ENCODE measurements around the gene ZNF814.
"Not testable (repeated sequence)": the region's sequence is repeated elsewhere in the genome, so short reads cannot be mapped to it uniquely, and the experiment has no call there.

ZNF814 gene

GRCh38 chr19:57907394-57907793, 18.6 kb upstream of the ZNF814 start:
- H3K4me3 ChIP-seq (replicated peaks in 1 of 2; ENCODE audit: low read depth in 2 of 2, low read length in 2 of 2) = no peak overlapping the region
- no peak for TF ChIP-seq CTCF (IDR thresholded peaks at IDR 0.05; ENCODE audit: low read depth, low read length)
- no peak for DNase-seq (ENCODE audit: low read depth in 2 of 2)

GRCh38 chr19:57905258-57905657, 16.4 kb upstream of the ZNF814 start:
- no peak for DNase-seq (ENCODE audit: low read depth in 2 of 2)
- TF ChIP-seq CTCF (IDR thresholded peaks at IDR 0.05; ENCODE audit: low read depth, low read length) = no peak
- H3K4me3 ChIP-seq (replicated peaks in 1 of 2; ENCODE audit: low read depth in 2 of 2, low read length in 2 of 2) = no peak overlapping the region

- no peak for TF ChIP-seq CTCF (IDR thresholded peaks at IDR 0.05; ENCODE audit: low read depth, low read length)
- DNase-seq (ENCODE audit: low read depth in 2 of 2) = no peak
- no peak overlapping the region for H3K4me3 ChIP-seq (replicated peaks in 1 of 2; ENCODE audit: low read depth in 2 of 2, low read length in 2 of 2)
Measured at GRCh38 chr19:57903618-57904184, 14.9 kb upstream of the ZNF814 start.

- DNase-seq (ENCODE audit: low read depth in 2 of 2) = no peak
- H3K4me3 ChIP-seq (replicated peaks in 1 of 2; ENCODE audit: low read depth in 2 of 2, low read length in 2 of 2) = no peak overlapping the region
- TF ChIP-seq CTCF (IDR thresholded peaks at IDR 0.05; ENCODE audit: low read depth, low read length) = no peak
Measured at GRCh38 chr19:57900311-57900710, 11.5 kb upstream of the ZNF814 start.

GRCh38 chr19:57890706-57891105, 1.9 kb upstream of the ZNF814 start:
- peak; percentile 59 to 65 for DNase-seq (ENCODE audit: low read depth in 2 of 2)

GRCh38 chr19:57888107-57888559, 704 bp downstream of the ZNF814 start:
- DNase-seq (ENCODE audit: low read depth in 2 of 2) = peak in 1 of 2 donors; percentile 6
- no peak for TF ChIP-seq CTCF (IDR thresholded peaks at IDR 0.05; ENCODE audit: low read depth, low read length)
- H3K4me3 ChIP-seq (replicated peaks in 1 of 2; ENCODE audit: low read depth in 2 of 2, low read length in 2 of 2) = peak overlapping the region; percentile 91 to 97

More at GRCh38 chr19:57890706-57891105, 1.9 kb upstream of the ZNF814 start:
- H3K4me3 ChIP-seq (replicated peaks in 1 of 2; ENCODE audit: low read depth in 2 of 2, low read length in 2 of 2) = not testable (repeated sequence)

GRCh38 chr19:57887195-57887941, 1.5 kb downstream of the ZNF814 start:
- no peak for TF ChIP-seq CTCF (IDR thresholded peaks at IDR 0.05; ENCODE audit: low read depth, low read length)
- peak overlapping the region; percentile 91 to 97 for H3K4me3 ChIP-seq (replicated peaks in 1 of 2; ENCODE audit: low read depth in 2 of 2, low read length in 2 of 2)
- peak; percentile 11 to 50 for DNase-seq (ENCODE audit: low read depth in 2 of 2)
